Right lobe of liver (tissue), 4 donors: Measurements from ENCODE around the gene CDH2.

Source experiments
- POLR2A ChIP-seq: fragments of 450-650 bp; IDR thresholded peaks from one replicate; pipeline ENCODE4 v1.6.1; 2017; ENCODE audit warnings: antibody characterized with exemption, mild to moderate bottlenecking
- TF ChIP-seq, protein P1 (sequence below), 4 donors: fragments of 200-600 bp in 3 of 4; fragments of 450-650 bp in 1 of 4; IDR thresholded peaks; one replicate each; pipeline versions ENCODE4 v1.5.1 to v1.8.0; 2016 to 2022; ENCODE audit warnings: antibody characterized with exemption in 4 of 4, mild to moderate bottlenecking in 2 of 4
- donor health status: DM: no; HTN: no; CAD: no.
- donor health status: DM: no; HTN: no; CAD: no.
- donor health status: DM: no; HTN: yes; CAD: no.

DNA sequence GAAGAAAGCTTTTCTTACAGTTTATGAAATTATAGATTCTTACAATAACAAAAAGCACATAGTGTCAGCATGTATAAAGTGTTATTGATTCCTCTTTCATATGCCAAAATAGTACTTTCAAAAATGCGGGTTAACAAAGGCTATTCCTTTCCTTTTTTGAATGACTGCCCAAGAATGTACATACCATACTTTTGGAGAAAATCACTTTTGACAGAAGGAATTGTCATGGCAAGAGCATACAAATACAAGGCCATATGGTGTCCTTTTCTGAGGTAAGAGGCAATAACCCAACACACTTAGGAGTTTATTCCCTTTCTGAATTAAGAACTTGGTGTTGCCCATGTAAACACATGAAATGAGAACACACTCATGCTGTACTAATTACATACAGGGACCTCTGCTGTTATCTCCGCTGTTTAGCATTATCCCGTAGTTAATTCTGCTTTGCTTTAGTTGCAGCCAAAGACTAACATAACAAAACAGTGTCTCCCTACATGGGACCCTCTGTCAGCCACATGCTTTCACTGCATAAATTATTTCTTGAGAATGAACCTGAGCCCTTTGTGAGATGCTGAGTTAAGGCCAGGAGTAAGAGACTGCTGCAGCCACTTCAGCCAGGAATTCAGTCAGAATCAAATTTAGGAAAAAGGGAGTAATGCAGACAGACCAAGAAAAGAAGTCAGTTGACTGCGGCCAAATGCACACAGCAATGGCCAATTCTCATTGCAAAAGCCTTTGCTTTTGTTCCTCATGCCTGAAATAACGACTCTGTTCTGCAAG, 67.0 kb downstream of the CDH2 start:
- TF ChIP-seq, protein P1, sequence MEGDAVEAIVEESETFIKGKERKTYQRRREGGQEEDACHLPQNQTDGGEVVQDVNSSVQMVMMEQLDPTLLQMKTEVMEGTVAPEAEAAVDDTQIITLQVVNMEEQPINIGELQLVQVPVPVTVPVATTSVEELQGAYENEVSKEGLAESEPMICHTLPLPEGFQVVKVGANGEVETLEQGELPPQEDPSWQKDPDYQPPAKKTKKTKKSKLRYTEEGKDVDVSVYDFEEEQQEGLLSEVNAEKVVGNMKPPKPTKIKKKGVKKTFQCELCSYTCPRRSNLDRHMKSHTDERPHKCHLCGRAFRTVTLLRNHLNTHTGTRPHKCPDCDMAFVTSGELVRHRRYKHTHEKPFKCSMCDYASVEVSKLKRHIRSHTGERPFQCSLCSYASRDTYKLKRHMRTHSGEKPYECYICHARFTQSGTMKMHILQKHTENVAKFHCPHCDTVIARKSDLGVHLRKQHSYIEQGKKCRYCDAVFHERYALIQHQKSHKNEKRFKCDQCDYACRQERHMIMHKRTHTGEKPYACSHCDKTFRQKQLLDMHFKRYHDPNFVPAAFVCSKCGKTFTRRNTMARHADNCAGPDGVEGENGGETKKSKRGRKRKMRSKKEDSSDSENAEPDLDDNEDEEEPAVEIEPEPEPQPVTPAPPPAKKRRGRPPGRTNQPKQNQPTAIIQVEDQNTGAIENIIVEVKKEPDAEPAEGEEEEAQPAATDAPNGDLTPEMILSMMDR (IDR thresholded peaks at IDR 0.05), result no peak
- TF ChIP-seq POLR2A, result no peak
